RWPE1 (cell line): Measurements from ENCODE around the gene UBL4B.

Experiments used
- CTCF ChIA-PET: fragments of 350-600 bp; sonication (Branson Sonifier 250); formaldehyde crosslinking; extraction: SDS; loops from one replicate; lab custom pipeline; 2021; lab: Yijun Ruan, JAX
- POLR2A ChIA-PET: fragments of 400-600 bp; formaldehyde crosslinking; extraction: SDS; loops from one replicate; lab custom pipeline; 2020; ENCODE audit warnings: antibody characterized with exemption; ENCODE audit not compliant: low non-redundant PET; lab: Yijun Ruan, JAX
- DNase-seq: peaks from one replicate; pipeline ENCODE4 v3.0.0; 2012; ENCODE audit warnings: low spot score
- H3K27ac ChIP-seq: fragments of 450-650 bp; 2 replicates; pipeline ENCODE4 v1.5.1; 2017
- TF ChIP-seq, protein P1 (sequence below): fragments of 450-650 bp; conservative IDR thresholded peaks from 2 replicates; pipeline ENCODE4 v1.5.1; 2017; ENCODE audit warnings: low read depth, mild to moderate bottlenecking

Gene UBL4B

DNA sequence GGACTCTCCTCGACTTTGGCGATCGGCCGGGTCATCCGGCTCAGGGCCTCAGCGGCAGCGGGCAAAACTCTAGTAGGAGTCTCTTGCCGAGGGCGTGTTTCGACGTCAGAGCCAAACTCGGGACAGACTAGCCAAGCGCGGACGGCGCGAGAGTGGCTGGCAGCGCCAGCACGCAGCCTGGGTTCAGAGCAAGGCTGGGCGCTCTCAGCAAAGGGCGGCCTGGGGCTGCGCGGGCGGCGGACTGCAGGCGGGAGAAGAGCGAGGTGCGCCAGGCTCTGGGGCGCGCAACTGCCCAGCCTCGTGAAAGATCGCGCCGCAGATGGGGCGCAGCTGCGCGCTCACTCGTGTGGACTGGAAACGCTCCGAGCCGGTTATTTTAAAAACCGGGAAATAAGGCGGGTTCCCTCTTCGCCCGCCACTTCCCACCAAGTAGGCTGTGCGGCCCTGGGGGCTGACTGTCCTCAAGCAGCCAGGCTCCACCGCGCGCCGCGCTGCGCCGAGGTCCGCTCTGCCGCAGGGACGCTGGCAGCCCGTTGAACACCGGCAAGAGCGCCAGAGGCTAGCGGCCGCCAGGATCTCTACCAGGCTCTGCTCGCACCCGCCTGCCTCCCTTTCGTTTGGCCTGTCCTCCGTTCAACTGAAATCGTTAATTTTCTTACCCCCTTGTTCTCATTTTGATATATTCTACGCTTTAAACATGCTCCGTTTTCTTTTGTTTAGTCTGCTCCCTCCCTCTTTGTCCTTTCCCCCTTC, 44.2 kb upstream of the UBL4B start:
- DNase-seq = no peak
- CTCF ChIA-PET = interaction anchor here (0.6 to 1.7 kb wide), 3 partner anchors 8 to 492 kb away, joined by 3 to 5 read pairs (median 3); no protein-coding TSS in a partner anchor
- TF ChIP-seq, protein P1, sequence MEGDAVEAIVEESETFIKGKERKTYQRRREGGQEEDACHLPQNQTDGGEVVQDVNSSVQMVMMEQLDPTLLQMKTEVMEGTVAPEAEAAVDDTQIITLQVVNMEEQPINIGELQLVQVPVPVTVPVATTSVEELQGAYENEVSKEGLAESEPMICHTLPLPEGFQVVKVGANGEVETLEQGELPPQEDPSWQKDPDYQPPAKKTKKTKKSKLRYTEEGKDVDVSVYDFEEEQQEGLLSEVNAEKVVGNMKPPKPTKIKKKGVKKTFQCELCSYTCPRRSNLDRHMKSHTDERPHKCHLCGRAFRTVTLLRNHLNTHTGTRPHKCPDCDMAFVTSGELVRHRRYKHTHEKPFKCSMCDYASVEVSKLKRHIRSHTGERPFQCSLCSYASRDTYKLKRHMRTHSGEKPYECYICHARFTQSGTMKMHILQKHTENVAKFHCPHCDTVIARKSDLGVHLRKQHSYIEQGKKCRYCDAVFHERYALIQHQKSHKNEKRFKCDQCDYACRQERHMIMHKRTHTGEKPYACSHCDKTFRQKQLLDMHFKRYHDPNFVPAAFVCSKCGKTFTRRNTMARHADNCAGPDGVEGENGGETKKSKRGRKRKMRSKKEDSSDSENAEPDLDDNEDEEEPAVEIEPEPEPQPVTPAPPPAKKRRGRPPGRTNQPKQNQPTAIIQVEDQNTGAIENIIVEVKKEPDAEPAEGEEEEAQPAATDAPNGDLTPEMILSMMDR = no peak
- POLR2A ChIA-PET = no interaction called here
- no peak overlapping the region for H3K27ac ChIP-seq

- TF ChIP-seq, protein P1 = no peak
- POLR2A ChIA-PET = no interaction called here
- no peak for DNase-seq
- CTCF ChIA-PET = interaction anchor here (0.6 to 1.7 kb wide), 3 partner anchors 9 to 37 kb away, joined by 3 to 8 read pairs (median 5); no protein-coding TSS in a partner anchor
- no peak overlapping the region for H3K27ac ChIP-seq
Observed at GRCh38 chr1:110068646-110069403, 43.4 kb upstream of the UBL4B start.

GRCh38 chr1:110069404-110070281, 42.6 kb upstream of the UBL4B start:
- CTCF ChIA-PET = interaction anchor here (1.5 to 1.7 kb wide), 2 partner anchors 10 to 19 kb away, joined by 5 to 8 read pairs; no protein-coding TSS in a partner anchor
- TF ChIP-seq, protein P1 = no peak
- DNase-seq = no peak
- H3K27ac ChIP-seq = no peak overlapping the region
- POLR2A ChIA-PET = no interaction called here

- no peak for DNase-seq
- no peak overlapping the region for H3K27ac ChIP-seq
- TF ChIP-seq, protein P1 = no peak
- ChIA-PET CTCF (no interaction called here), POLR2A (no interaction called here)
Observed at GRCh38 chr1:110070282-110070669, 42.0 kb upstream of the UBL4B start.

DNA sequence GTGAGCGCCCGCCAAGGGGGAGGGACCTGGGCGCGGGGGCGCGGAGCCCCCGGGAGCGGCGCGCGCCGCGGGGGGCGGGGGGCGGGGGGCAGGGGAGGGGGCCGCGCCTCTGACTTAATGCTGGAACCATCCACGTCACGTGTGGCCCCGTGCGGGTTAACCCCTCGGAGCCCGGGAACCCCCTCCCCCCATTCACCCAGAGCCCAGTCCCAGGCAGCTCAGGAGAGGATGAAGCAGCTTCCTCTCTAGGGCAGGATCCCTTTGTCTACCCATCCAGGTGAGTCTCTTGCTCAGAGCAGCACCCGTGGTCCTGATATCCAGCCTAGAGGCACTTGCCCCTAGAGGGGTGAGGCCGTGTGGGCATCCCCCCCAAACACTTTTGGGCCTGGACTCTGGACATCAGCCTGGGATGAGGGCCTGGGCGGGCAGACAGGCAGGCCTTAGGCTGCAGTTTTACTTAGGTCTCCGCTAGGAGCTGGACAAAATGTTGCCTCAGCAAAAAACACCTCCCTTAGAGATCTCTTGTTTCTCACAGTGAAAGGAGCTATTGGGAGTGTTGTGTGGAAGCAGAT, 41.5 kb upstream of the UBL4B start, which contains the start of gene ALX3:
Gene ALX3, minus strand, starts transcription at position 2 of the 572 bp plus-strand sequence. CDS start 60 bp downstream, outside the sequence.
- TF ChIP-seq, protein P1 = no peak
- POLR2A ChIA-PET = no interaction called here
- DNase-seq = no peak
- H3K27ac ChIP-seq = no peak within 1 kb of the TSS
- CTCF ChIA-PET = interaction anchor here (1.3 to 2.2 kb wide), 3 partner anchors 17 to 35 kb away, joined by 4 to 8 read pairs (median 5); no protein-coding TSS in a partner anchor
